ENCODE measurements around the gene KCNMA1. TPM values are rescaled to one million over a fixed set of nuclear protein-coding genes. Genes with fewer than 3 reads are reported as not detected.

Gene KCNMA1
- polyA plus RNA-seq, 1 donor from 2014 or later: 60.8 TPM

DNA sequence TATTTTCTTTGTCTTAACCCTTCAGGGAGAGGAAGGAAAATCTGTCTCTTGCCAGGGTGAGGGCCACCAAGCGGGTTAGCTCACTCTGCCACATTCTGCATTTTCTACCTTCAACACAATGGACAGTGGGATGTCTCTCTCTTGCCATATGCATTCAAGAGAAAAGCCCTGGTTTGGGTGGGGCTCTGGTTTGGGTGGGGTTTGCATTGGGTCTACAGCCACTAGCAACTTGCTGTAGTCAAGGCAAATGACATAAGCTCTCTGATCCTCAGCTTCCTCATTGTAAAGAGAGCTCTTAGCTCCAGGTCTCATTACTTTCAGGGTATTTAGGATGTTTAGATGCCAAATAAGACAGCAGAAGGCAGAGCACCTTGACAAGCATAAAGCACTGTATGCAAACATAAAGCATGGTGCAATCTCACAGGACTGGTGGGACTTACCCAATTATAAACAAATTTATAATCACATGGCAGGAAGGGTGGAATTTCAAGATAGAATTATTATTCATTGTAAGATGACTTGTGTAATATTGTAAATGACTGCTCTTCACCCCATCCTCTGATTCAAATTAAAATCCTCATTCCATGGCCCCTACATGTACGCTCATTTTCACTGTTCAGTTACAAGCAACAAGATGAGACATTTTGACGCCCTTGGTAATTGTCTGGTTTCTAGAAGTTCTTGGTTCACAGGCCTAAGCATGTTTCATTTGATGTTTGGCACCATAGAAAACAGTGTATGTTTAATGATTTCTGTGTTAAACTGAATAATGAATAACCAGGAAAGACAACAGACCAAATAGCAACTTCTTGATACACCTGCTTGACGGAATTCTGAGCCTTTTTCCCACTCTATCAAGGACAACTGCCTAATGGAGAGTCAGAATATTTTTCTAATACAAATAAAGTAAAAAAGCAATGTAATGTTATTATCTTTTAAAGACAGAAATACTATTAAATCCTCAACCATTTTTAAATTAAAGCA lies 258.9 kb downstream of the KCNMA1 start:
- Histone ChIP-seq H3K9me3 (ENCODE audit: low read length) (no peaks in the 10 kb centered on the region), H3K9me2 (ENCODE audit: insufficient read depth, low read length) (no peaks in the 10 kb centered on the region), H4K20me1 (ENCODE audit: insufficient read depth) (no peaks in the 10 kb centered on the region), H3K27ac (ENCODE audit: low read length) (no peak overlapping the region), H3K27me3 (ENCODE audit: insufficient read depth, low read depth, low read length) (no peaks in the 10 kb centered on the region), H3K4me2 (ENCODE audit: low read length) (no peak overlapping the region), H2AFZ (ENCODE audit: low read depth, low read length) (no peak overlapping the region), H3K36me3 (ENCODE audit: insufficient read depth, low read length) (no peaks in the 10 kb centered on the region), H3F3A (ENCODE audit: insufficient read depth, low read length, poor library complexity, severe bottlenecking) (no peaks in the 10 kb centered on the region), H3K4me3 (ENCODE audit: low read length) (no peak overlapping the region), H3K79me2 (replicated peaks; ENCODE audit: insufficient read depth, low read length) (no peaks in the 10 kb centered on the region), H3K9ac (ENCODE audit: low read length) (no peak overlapping the region)
- no peak for TF ChIP-seq TAF1 (IDR thresholded peaks at IDR 0.05; ENCODE audit: low read depth)
- TF ChIP-seq MXI1 (conservative IDR thresholded peaks at IDR 0.05; ENCODE audit: poor library complexity, severe bottlenecking): no peak
- TF ChIP-seq, protein P1, sequence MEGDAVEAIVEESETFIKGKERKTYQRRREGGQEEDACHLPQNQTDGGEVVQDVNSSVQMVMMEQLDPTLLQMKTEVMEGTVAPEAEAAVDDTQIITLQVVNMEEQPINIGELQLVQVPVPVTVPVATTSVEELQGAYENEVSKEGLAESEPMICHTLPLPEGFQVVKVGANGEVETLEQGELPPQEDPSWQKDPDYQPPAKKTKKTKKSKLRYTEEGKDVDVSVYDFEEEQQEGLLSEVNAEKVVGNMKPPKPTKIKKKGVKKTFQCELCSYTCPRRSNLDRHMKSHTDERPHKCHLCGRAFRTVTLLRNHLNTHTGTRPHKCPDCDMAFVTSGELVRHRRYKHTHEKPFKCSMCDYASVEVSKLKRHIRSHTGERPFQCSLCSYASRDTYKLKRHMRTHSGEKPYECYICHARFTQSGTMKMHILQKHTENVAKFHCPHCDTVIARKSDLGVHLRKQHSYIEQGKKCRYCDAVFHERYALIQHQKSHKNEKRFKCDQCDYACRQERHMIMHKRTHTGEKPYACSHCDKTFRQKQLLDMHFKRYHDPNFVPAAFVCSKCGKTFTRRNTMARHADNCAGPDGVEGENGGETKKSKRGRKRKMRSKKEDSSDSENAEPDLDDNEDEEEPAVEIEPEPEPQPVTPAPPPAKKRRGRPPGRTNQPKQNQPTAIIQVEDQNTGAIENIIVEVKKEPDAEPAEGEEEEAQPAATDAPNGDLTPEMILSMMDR (IDR thresholded peaks at IDR 0.05; ENCODE audit: poor library complexity, severe bottlenecking): no peak
- no peak for TF ChIP-seq POLR2AphosphoS5 (IDR thresholded peaks at IDR 0.05)
- no peak for TF ChIP-seq EZH2 (IDR thresholded peaks at IDR 0.05; ENCODE audit: borderline replicate concordance, insufficient read depth, low read length, poor library complexity, severe bottlenecking)
- TF ChIP-seq, protein P2, sequence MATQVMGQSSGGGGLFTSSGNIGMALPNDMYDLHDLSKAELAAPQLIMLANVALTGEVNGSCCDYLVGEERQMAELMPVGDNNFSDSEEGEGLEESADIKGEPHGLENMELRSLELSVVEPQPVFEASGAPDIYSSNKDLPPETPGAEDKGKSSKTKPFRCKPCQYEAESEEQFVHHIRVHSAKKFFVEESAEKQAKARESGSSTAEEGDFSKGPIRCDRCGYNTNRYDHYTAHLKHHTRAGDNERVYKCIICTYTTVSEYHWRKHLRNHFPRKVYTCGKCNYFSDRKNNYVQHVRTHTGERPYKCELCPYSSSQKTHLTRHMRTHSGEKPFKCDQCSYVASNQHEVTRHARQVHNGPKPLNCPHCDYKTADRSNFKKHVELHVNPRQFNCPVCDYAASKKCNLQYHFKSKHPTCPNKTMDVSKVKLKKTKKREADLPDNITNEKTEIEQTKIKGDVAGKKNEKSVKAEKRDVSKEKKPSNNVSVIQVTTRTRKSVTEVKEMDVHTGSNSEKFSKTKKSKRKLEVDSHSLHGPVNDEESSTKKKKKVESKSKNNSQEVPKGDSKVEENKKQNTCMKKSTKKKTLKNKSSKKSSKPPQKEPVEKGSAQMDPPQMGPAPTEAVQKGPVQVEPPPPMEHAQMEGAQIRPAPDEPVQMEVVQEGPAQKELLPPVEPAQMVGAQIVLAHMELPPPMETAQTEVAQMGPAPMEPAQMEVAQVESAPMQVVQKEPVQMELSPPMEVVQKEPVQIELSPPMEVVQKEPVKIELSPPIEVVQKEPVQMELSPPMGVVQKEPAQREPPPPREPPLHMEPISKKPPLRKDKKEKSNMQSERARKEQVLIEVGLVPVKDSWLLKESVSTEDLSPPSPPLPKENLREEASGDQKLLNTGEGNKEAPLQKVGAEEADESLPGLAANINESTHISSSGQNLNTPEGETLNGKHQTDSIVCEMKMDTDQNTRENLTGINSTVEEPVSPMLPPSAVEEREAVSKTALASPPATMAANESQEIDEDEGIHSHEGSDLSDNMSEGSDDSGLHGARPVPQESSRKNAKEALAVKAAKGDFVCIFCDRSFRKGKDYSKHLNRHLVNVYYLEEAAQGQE (IDR thresholded peaks at IDR 0.05; ENCODE audit: borderline replicate concordance): no peak
- no peak for TF ChIP-seq EP300 (conservative IDR thresholded peaks at IDR 0.05; ENCODE audit: poor library complexity, severe bottlenecking)
- TF ChIP-seq SMC3 (conservative IDR thresholded peaks at IDR 0.05; ENCODE audit: poor library complexity): no peak
- TF ChIP-seq RAD21 (conservative IDR thresholded peaks at IDR 0.05): no peak

DNA sequence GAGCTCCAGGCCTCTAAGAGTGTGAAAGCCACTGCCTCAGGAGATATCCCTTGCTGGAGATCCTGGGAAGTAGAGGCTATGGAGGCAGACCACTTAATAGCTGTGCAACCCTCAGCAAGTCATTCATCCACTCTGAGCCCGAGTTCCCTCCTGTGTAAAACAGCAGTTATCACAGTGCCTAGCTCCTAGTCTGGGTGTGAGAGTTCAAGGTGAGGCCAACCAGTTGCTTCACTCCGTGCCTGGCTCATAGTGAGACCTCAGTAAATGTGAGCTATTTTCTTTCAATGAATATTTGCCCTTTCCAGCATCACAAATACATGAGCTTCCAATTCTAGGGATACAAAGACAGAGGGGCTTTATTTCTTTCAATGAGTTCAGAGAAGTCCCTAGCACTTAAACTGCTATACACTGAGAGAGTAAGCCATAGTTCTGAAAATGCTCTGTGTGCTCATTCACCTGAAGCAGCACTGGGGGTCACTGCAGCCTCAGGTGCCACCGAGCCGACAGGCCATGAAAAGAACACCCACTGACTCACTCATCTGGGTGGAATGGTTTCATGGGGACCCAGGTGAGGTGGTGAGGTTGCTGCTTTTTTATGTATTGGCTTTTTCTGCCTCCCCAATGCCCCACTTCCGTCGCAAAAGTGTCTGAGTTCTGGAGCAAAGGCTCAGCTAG lies 259.8 kb downstream of the KCNMA1 start:
- no peaks in the 10 kb centered on the region for H3K36me3 ChIP-seq (ENCODE audit: insufficient read depth, low read length)
- no peak overlapping the region for H3K4me2 ChIP-seq (ENCODE audit: low read length)
- H3K27me3 ChIP-seq (ENCODE audit: insufficient read depth, low read depth, low read length): no peaks in the 10 kb centered on the region
- H3F3A ChIP-seq (ENCODE audit: insufficient read depth, low read length, poor library complexity, severe bottlenecking): no peaks in the 10 kb centered on the region
- no peaks in the 10 kb centered on the region for H3K79me2 ChIP-seq (replicated peaks; ENCODE audit: insufficient read depth, low read length)
- no peak overlapping the region for H3K9ac ChIP-seq (ENCODE audit: low read length)
- no peaks in the 10 kb centered on the region for H4K20me1 ChIP-seq (ENCODE audit: insufficient read depth)
- TF ChIP-seq EZH2 (IDR thresholded peaks at IDR 0.05; ENCODE audit: borderline replicate concordance, insufficient read depth, low read length, poor library complexity, severe bottlenecking): no peak
- no peak for TF ChIP-seq MXI1 (conservative IDR thresholded peaks at IDR 0.05; ENCODE audit: poor library complexity, severe bottlenecking)
- no peak for TF ChIP-seq TAF1 (IDR thresholded peaks at IDR 0.05; ENCODE audit: low read depth)
- TF ChIP-seq RAD21 (conservative IDR thresholded peaks at IDR 0.05): peak; percentile 53
- no peak for TF ChIP-seq POLR2AphosphoS5 (IDR thresholded peaks at IDR 0.05)
- TF ChIP-seq, protein P1 (IDR thresholded peaks at IDR 0.05; ENCODE audit: poor library complexity, severe bottlenecking): peak; percentile 41
- TF ChIP-seq, protein P2 (IDR thresholded peaks at IDR 0.05; ENCODE audit: borderline replicate concordance): no peak
- TF ChIP-seq SMC3 (conservative IDR thresholded peaks at IDR 0.05; ENCODE audit: poor library complexity): peak; percentile 49
- no peak for TF ChIP-seq EP300 (conservative IDR thresholded peaks at IDR 0.05; ENCODE audit: poor library complexity, severe bottlenecking)
- no peak overlapping the region for H3K27ac ChIP-seq (ENCODE audit: low read length)
- no peaks in the 10 kb centered on the region for H3K9me2 ChIP-seq (ENCODE audit: insufficient read depth, low read length)
- H2AFZ ChIP-seq (ENCODE audit: low read depth, low read length): no peak overlapping the region
- H3K9me3 ChIP-seq (ENCODE audit: low read length): no peaks in the 10 kb centered on the region
- no peak overlapping the region for H3K4me3 ChIP-seq (ENCODE audit: low read length)

All from neural cell (in vitro differentiated cells).